Neuron (in vitro differentiated cells): Measurements from ENCODE around the gene PLB1.

Source experiments
- H2AFZ ChIP-seq: one replicate; pipeline ENCODE4 v1.6.1; 2013; ENCODE audit warnings: low read depth, mild to moderate bottlenecking, inconsistent platforms, low read length, moderate library complexity
- H3K27me3 ChIP-seq: one replicate; pipeline ENCODE4 v1.6.1; 2013; ENCODE audit warnings: low read length; ENCODE audit not compliant: insufficient read depth
- H3K36me3 ChIP-seq: one replicate; pipeline ENCODE4 v1.6.1; 2013; ENCODE audit warnings: low read length; ENCODE audit not compliant: insufficient read depth
- H3K4me1 ChIP-seq: one replicate; pipeline ENCODE4 v1.6.1; 2013; ENCODE audit warnings: low read length; ENCODE audit not compliant: insufficient read depth
- H3K4me3 ChIP-seq: 2 replicates; pipeline ENCODE4 v1.5.1; 2013; ENCODE audit warnings: mild to moderate bottlenecking, low read length, moderate library complexity
- H3K9me3 ChIP-seq: one replicate; pipeline ENCODE4 v1.6.1; 2013; ENCODE audit warnings: low read length

PLB1 gene

DNA sequence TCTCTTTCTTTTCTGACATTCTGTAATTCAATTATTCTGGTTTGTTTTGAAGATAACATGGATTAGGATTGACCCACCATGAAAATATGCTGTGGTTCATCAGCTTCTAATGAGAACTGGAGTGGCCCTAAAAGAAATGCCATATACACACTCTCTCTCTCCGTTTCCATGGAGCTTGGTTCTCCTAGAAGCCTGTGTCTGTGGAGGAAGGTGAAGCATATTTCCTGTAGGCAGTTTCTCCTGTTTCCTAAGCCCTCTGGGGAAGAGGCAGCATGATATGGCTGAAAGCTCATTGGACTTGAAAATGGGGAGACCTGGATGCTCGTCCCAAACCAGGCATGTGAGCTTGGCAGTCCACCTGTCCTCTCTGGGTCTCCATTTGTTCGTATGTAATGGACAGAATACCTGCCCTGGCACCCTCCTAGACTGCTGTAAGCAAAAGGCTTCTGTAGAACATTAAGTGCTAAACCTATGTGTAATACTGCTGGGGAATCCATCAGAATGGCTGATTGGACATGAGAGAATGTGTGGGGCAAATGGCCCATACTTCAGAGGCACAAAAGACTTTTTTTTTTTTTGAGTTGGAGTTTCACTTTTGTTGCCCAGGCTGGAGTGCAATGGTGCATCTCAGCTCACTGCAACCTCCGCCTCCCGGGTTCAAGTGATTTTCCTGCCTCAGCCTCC lies 180.4 kb downstream of the PLB1 start:
- peaks cover 26% of the 10 kb centered on the region for H3K4me1 ChIP-seq
- H3K9me3 ChIP-seq: no peaks in the 10 kb centered on the region
- no peaks in the 10 kb centered on the region for H3K27me3 ChIP-seq
- no peak overlapping the region for H3K4me3 ChIP-seq
- H2AFZ ChIP-seq: no peak overlapping the region
- no peaks in the 10 kb centered on the region for H3K36me3 ChIP-seq

DNA sequence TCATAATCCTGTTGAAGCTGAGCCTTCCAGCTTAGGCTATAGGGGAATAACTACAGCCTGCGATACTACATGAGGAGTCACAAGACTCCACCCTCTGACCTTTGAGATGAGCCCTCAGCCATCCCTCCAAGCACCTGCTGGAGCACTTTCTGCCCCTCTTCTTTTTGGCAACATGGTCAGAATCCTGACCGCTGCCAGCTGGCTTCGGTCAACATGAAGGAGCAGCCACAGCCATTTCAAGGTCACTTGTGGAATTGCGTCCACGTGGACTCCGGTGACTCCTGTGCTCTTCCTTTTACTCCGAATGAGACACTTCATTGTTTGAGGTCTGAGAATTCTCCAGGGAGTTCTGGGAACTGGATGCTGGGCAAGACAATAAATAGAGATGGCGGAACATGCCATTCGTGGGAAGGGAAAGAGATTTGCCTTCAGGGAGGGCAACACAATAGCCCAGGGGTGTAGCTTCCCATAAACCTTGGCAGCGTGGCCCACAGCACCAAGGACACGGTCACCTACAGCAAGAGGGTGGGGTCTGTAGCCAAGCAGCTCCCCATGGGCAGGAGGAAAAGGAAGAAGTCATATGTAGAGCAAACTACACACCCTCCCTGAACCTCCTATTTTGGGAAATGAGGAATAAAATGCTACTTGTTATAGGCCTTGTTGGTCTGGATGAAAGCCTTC lies 182.5 kb downstream of the PLB1 start:
- H3K4me1 ChIP-seq: peaks cover 20% of the 10 kb centered on the region
- H3K4me3 ChIP-seq: no peak overlapping the region
- H3K27me3 ChIP-seq: no peaks in the 10 kb centered on the region
- no peak overlapping the region for H2AFZ ChIP-seq
- H3K9me3 ChIP-seq: no peaks in the 10 kb centered on the region
- H3K36me3 ChIP-seq: no peaks in the 10 kb centered on the region

DNA sequence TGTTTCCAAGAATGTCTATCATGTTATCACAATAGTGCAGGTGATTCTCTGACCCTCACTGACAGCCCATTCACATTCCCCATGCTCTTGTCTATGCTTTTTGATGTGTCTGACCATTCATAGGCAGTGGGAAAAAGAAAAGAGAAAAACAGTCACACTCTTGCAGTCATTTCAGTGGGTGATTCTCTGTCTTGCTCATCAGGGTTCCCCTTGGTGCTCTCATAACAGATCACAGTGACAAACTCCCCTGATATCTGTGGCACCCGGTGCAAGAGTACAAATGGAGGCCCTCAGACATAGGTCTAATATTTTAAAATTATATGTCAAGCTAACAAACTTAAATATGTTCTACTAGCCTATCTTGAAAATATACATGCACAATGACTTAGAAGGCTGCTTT lies 183.1 kb downstream of the PLB1 start:
- H3K9me3 ChIP-seq: no peaks in the 10 kb centered on the region

DNA sequence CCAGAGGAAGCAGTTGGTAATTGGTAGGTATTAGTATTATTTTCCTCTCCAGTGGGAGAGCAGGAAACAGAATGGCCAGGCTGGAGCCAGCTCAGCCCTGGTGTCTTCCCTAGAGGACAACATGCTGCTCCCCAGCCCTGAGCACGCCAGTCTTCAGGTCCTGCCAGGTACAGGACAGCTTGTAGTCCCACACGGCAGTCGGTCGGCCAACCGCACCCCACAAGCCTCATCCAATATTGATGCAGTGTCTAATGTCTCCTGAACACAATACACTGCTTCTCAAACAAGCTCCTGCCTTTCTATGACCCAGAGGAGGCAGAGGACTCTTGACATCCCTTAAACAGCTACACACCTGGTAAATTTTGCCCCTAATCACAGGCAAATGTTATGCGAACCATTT lies 184.8 kb downstream of the PLB1 start:
- no peaks in the 10 kb centered on the region for H3K36me3 ChIP-seq
- no peaks in the 10 kb centered on the region for H3K27me3 ChIP-seq
- H3K9me3 ChIP-seq: no peaks in the 10 kb centered on the region
- peaks cover 8% of the 10 kb centered on the region for H3K4me1 ChIP-seq
- no peak overlapping the region for H2AFZ ChIP-seq
- H3K4me3 ChIP-seq: no peak overlapping the region

More for the DNA sequence above, 183.1 kb downstream of the PLB1 start:
- Histone ChIP-seq H3K4me3 (no peak overlapping the region), H3K36me3 (no peaks in the 10 kb centered on the region), H3K27me3 (no peaks in the 10 kb centered on the region), H3K4me1 (peaks cover 18% of the 10 kb centered on the region), H2AFZ (no peak overlapping the region)

DNA sequence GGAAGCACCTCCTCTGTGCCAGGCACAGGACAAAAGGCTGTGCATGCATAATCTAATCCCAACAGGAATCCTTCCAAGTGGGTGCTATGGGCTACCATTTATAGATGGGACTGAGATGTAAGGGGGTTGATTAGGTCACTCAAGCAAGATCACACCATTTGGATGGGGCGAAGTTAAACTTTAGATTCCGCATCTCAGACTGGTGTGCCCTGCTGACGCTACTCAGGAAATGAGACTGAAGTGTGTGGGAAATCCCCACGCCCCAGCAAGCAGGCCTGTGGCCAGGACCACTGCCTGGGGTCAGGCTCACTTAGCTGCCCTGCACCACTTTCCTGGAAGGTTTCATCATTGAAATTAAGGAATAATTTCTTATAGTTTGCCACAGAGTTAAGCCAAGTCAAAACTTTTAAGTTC lies 185.3 kb downstream of the PLB1 start:
- no peak overlapping the region for H2AFZ ChIP-seq
- no peaks in the 10 kb centered on the region for H3K36me3 ChIP-seq
- no peaks in the 10 kb centered on the region for H3K9me3 ChIP-seq
- H3K27me3 ChIP-seq: no peaks in the 10 kb centered on the region
- peaks cover 7% of the 10 kb centered on the region for H3K4me1 ChIP-seq
- no peak overlapping the region for H3K4me3 ChIP-seq

DNA sequence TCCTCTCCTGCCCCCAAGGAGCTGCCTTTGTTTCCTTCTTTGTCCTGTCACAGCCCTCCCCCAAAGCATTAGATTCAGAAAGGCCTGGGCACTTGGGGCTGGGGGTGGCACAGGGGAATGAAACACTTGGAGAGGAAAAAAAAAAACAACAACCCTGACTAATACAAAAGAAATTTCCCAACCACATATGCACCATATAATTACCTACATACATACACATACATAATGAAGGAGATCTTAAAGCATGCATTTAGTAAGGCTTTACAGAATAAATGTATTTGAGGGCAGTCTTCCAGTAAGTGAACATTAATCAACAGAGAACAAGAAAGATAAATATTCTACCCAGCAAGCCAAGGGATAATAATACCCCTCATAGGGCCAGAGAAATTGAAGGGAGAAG lies 185.7 kb downstream of the PLB1 start:
- H3K4me1 ChIP-seq: peaks cover 5% of the 10 kb centered on the region
- no peaks in the 10 kb centered on the region for H3K36me3 ChIP-seq
- H3K4me3 ChIP-seq: no peak overlapping the region
- no peaks in the 10 kb centered on the region for H3K9me3 ChIP-seq
- H2AFZ ChIP-seq: no peak overlapping the region
- no peaks in the 10 kb centered on the region for H3K27me3 ChIP-seq

DNA sequence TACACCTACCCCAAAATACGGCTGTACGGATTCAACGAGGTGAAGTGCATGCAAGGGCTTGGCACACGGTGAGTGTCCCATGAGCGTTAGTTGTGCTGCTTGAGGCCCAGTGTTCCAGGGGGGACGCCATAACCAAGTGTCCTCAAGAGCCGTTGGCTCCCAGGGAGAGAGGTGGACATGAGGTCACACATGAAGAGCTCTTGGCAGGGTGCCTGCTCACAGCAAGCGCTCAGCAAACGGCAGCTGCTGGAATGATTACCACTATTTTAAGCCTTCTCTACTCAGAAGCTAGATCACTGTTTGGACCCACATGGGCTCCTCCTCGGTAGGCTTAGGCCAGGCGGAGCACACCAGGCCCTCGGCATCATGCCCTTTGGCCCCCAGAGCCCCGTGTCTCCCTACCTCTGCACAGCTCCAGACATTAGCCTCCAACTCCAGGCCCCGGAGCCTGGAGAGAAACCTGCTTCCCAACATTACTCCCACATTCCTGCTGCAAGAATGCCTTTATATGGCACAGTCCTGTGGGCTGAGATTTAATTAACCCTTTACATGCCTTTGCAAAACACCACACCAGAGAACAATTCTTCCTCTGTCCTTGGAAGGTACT lies 187.3 kb downstream of the PLB1 start:
- Histone ChIP-seq H3K9me3 (no peaks in the 10 kb centered on the region), H3K4me3 (no peak overlapping the region), H2AFZ (no peak overlapping the region), H3K4me1 (peaks cover 5% of the 10 kb centered on the region), H3K36me3 (no peaks in the 10 kb centered on the region), H3K27me3 (no peaks in the 10 kb centered on the region)

DNA sequence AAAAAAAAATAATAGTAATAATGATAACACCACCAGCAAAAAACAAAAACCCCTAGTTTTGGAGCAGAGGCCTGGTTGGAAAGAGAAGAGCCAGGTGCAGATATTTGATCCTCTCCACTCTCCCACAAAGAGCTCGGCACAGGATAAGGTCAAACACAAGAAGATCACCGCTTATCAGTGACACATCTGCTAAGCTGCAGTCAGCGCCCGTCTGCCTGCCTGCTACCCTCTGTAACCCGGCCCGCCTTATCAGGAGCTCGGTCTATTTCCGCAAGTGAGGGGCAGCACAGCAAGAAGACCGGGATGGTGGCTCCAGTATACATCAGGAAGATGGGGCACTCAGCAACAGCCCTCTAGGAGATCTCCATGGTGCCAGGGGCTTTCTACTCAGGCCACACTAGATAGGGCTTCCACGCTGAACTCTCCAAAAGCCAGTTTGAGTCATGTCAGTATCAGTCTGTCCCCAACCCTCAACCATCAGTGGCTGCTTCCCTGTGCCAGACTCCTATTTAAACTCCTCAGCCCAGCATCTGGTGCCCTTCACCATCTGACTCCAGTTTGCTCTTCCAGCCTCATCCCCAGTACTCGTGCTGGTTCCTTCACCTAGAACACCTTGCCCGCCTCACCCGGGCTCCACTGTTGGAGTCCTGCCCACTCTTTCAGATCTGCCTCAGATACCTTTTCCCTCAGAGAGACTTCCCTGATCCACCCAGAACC lies 188.4 kb downstream of the PLB1 start:
- Histone ChIP-seq H3K36me3 (no peaks in the 10 kb centered on the region), H3K4me1 (peaks cover 5% of the 10 kb centered on the region), H2AFZ (no peak overlapping the region), H3K9me3 (no peaks in the 10 kb centered on the region), H3K4me3 (no peak overlapping the region), H3K27me3 (no peaks in the 10 kb centered on the region)

DNA sequence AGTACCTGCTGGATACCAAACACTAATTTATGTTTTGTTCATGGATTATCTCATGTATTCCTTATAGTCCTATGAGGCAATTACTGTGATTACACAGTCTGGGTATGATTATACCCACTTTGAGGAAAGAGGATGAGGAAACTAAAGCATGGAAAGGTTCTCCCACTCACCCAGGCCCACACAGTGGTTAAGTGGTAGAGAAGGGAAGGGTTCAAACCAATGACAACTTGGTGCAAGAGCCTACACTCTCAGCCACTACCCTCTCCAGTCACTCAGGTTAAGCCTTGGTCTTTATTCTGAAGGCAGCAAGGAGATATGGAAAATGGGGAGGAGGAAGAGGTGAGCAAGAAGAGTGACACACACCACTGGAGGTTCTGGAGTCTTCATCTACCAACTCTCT lies 191.3 kb downstream of the PLB1 start:
- Histone ChIP-seq H3K4me1 (peaks cover 15% of the 10 kb centered on the region), H3K36me3 (no peaks in the 10 kb centered on the region), H3K4me3 (no peak overlapping the region), H3K27me3 (no peaks in the 10 kb centered on the region), H2AFZ (no peak overlapping the region), H3K9me3 (no peaks in the 10 kb centered on the region)

DNA sequence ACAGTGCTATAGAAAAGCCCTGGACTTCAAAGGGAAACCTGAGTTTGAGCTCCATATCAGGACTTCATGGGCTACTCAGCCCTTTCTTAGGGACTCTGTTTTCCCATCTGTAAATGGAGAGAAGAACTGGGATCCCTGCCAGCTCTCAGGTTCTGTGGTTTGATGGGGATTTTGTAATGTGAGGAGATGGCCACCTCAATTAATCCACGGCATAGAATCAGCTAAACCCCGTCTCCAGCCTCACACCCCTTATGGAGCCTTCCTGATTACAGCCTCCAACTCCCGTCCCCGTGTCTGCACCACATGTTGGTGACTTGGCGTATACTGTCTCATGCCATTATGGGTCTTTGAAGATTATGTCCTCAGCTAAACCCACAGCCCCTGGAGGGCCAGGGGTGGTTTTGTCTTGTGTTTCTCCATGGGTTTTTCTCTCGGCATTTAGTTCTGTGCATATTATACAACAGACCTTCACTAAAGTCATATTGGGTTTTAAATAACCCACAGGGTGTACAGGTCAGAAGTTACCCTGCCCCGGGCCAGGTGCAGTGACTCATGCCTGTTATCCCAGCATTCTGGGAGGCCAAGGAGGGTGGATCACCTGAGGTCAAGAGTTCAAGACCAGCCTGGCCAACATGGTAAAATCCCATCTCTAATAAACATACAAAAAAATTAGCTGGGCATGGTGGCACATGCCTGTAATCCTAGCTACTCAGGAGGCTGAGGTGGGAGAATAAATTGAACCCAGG lies 192.0 kb downstream of the PLB1 start:
- Histone ChIP-seq H3K36me3 (no peaks in the 10 kb centered on the region), H3K9me3 (no peaks in the 10 kb centered on the region), H3K4me3 (no peak overlapping the region), H3K27me3 (no peaks in the 10 kb centered on the region), H3K4me1 (peaks cover 21% of the 10 kb centered on the region), H2AFZ (no peak overlapping the region)

DNA sequence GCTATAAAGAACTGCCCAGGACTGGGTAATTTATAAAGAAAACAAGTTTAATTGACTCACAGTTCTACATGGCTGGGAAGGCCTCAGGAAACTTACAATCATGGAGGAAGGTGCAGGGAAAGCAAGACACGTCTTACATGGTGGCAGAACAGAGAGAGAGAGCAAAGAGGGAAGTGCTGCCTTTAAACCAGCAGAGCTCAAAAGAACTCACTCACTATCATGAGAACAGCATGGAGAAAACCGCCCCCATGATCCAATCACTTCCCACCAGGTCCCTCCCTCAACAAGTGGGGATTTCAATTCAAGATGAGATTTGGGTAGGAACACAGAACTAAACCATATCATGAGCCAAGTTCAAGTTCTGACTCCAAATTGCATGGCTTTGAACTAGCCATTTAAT lies 193.0 kb downstream of the PLB1 start:
- no peaks in the 10 kb centered on the region for H3K36me3 ChIP-seq

DNA sequence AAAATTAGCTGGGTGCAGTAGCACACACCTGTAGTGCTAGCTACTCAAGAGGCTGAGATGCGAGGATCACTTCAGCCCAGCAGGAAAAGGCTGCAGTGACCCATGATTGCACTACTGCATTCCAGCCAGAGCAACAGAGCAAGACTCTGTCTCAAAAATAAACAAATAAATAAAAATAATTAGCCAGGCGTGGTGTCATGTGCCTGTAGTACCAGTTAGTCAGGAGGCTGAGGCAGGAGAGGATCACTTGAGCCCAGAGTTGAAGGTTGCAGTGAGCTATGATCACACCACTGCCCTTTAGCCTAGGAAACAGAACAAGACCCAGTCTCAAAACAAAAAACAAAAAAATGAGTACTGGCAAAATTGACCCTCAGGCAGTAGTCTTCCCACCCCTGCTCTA lies 193.9 kb downstream of the PLB1 start:
- H2AFZ ChIP-seq: no peak overlapping the region
- H3K4me3 ChIP-seq: no peak overlapping the region

More for the DNA sequence above, 193.0 kb downstream of the PLB1 start:
- Histone ChIP-seq H3K9me3 (no peaks in the 10 kb centered on the region), H3K4me3 (no peak overlapping the region), H3K4me1 (peaks cover 25% of the 10 kb centered on the region), H2AFZ (no peak overlapping the region), H3K27me3 (no peaks in the 10 kb centered on the region)

More for the DNA sequence above, 193.9 kb downstream of the PLB1 start:
- Histone ChIP-seq H3K4me1 (peaks cover 25% of the 10 kb centered on the region), H3K9me3 (no peaks in the 10 kb centered on the region), H3K36me3 (no peaks in the 10 kb centered on the region), H3K27me3 (no peaks in the 10 kb centered on the region)
